ENCODE measurements around the gene SLC6A5.

The SLC6A5 gene

GRCh38 chr11:20668844-20669819, 69.7 kb downstream of the SLC6A5 start, which contains the start of gene NELL1:
Gene NELL1, plus strand, starts transcription at chr11:20669586.
- peak; percentile 18 for DNase-seq (ENCODE audit: low read depth, low spot score)

- DNase-seq (ENCODE audit: low read depth, low spot score): peak; percentile 19
Observed at GRCh38 chr11:20669820-20670684, 70.6 kb downstream of the SLC6A5 start.

GRCh38 chr11:20670932-20671403, 71.6 kb downstream of the SLC6A5 start:
- peak; percentile 20 for DNase-seq (ENCODE audit: low read depth, low spot score)

GRCh38 chr11:20671856-20672546, 72.6 kb downstream of the SLC6A5 start:
- DNase-seq (ENCODE audit: low read depth, low spot score): peak; percentile 10

- peak; percentile 60 for DNase-seq (ENCODE audit: low read depth, low spot score)
Observed at GRCh38 chr11:20672575-20672974, 73.2 kb downstream of the SLC6A5 start.

- no peak for DNase-seq (ENCODE audit: low read depth, low spot score)
Observed at GRCh38 chr11:20676658-20677057, 77.2 kb downstream of the SLC6A5 start.

GRCh38 chr11:20688761-20689160, 89.4 kb downstream of the SLC6A5 start:
- DNase-seq (ENCODE audit: low read depth, low spot score): no peak

GRCh38 chr11:20707876-20708275, 108.5 kb downstream of the SLC6A5 start:
- no peak for DNase-seq (ENCODE audit: low read depth, low spot score)
